Skin epidermis (tissue), 12 donors: ENCODE measurements around the gene KCNH1.
"Not testable (repeated sequence)": the region's sequence is repeated elsewhere in the genome, so short reads cannot be mapped to it uniquely, and the experiment has no call there.

Experiments
- H3K27ac ChIP-seq, 21 experiments: fragments of 200-600 bp; sonication (generic) in 11 of 21; one replicate each; pipeline ENCODE4 v1.5.0; 2020; ENCODE audit warnings: mild to moderate bottlenecking in 3 of 21, inconsistent platforms in 2 of 21, moderate library complexity in 2 of 21
- H3K4me3 ChIP-seq, 7 experiments: fragments of 200-600 bp; sonication (generic) in 2 of 7; one replicate each; pipeline ENCODE4 v1.5.0; 2020; ENCODE audit warnings: inconsistent platforms in 2 of 7, mild to moderate bottlenecking in 2 of 7, moderate library complexity in 1 of 7

KCNH1 gene

DNA sequence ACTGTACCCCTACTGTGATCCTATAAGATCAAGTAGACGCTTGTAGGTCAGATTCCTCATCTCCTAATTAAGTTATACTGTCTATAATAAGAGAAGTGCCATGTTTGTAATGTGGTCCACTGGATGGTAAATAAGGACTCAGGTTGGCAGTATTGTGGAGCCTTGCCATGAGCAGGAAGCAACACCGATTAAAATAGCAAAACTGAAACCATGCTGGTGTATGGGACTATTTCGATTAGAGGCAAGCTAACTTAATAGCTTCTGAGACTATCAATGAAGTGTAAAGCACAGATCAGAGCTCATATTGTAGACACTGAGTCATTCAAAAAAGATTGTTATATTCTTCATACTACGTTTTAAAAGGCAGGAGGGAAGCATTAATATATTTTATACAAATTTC is 456.4 kb downstream of the KCNH1 start:
- H3K4me3 ChIP-seq, result no peak overlapping the region
- no peak overlapping the region for H3K27ac ChIP-seq

- Histone ChIP-seq H3K27ac (no peak overlapping the region), H3K4me3 (no peak overlapping the region)
These were observed 457.4 kb downstream of the KCNH1 start for GRCh38 chr1:210676539-210676938.

GRCh38 chr1:210674151-210674550 is 459.8 kb downstream of the KCNH1 start:
- Histone ChIP-seq H3K4me3 (no peak overlapping the region), H3K27ac (no peak overlapping the region)

GRCh38 chr1:210669951-210670350 is 464.0 kb downstream of the KCNH1 start:
- no peak overlapping the region for H3K27ac ChIP-seq

GRCh38 chr1:210663730-210664573 is 470.0 kb downstream of the KCNH1 start:
- H3K4me3 ChIP-seq, result no peak overlapping the region
- no peak overlapping the region for H3K27ac ChIP-seq

More at GRCh38 chr1:210669951-210670350, 464.0 kb downstream of the KCNH1 start:
- no peak overlapping the region for H3K4me3 ChIP-seq

DNA sequence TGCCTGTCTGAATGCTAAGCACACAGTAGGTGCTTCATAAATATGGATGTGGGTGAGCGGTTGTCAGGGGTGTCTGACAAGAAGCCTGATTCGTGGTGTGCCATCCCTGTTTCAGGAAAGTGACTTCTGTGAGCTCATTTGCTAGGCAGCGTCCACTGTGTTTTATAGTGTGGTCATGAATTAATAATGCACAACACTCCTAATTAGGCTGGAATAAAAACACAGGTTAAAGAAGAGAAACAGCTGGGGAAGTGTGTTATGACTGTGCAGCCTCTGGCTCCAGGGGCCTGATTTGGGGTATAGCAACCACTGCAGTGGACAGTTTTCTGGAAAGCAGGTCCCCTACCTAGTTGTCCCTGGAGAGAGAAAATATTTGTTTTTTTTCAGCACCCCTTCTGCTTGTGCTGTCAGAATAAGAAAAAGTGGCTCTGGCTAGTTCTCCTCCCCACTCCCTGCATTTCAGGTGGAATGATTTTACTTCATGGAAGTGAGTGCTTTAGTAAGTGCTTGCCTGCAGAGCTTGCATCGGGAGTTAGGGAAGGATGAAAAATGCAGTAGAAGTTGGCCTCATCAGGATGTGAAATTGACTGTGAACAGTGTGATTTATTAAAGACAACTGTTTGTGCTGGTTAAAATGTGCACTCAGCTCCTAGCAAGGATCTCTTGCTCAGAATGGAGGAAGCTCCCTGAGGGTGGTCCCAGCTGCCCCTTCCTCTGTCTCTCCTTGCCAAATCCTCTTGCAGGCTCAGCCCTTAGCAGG is 471.5 kb downstream of the KCNH1 start:
- Histone ChIP-seq H3K4me3 (no peak overlapping the region), H3K27ac (no peak overlapping the region)

DNA sequence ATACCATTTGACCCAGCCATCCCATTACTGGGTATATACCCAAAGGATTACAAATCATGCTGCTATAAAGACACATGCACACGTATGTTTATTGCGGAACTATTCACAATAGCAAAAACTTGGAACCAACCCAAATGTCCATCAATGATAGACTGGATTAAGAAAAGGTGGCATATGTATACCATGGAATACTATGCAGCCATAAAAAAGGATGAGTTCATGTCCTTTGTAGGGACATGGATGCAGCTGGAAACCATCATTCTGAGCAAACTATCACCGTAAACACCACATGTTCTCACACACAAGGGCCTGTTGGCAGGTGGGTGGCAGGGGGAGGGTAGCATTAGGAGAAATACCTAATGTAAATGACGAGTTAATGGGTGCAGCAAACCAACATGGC is 472.4 kb downstream of the KCNH1 start:
- H3K27ac ChIP-seq, H3K4me3 ChIP-seq: not testable (repeated sequence)

DNA sequence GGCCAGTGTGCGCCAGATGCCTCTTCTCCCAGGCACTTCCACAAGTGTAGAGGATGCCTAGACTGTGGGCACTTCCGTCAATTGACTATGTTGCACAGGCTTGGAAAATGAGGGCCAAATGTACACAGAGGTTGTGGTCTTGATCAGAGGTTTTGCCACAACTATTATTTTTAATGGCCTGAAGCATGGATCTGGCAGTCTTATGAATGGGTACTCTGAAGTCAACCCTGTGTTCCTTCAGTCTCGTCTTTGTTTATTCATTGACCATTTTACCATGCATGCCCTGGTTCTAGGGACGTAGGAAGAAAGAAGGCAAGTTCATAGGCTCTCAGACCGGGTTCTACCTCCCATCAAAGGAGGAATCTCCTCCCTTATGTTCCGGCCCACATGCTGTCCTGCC is 476.1 kb downstream of the KCNH1 start:
- Histone ChIP-seq H3K4me3 (no peak overlapping the region), H3K27ac (no peak overlapping the region)

GRCh38 chr1:210655511-210655910 is 478.4 kb downstream of the KCNH1 start:
- Histone ChIP-seq H3K4me3 (no peak overlapping the region), H3K27ac (no peak overlapping the region)

DNA sequence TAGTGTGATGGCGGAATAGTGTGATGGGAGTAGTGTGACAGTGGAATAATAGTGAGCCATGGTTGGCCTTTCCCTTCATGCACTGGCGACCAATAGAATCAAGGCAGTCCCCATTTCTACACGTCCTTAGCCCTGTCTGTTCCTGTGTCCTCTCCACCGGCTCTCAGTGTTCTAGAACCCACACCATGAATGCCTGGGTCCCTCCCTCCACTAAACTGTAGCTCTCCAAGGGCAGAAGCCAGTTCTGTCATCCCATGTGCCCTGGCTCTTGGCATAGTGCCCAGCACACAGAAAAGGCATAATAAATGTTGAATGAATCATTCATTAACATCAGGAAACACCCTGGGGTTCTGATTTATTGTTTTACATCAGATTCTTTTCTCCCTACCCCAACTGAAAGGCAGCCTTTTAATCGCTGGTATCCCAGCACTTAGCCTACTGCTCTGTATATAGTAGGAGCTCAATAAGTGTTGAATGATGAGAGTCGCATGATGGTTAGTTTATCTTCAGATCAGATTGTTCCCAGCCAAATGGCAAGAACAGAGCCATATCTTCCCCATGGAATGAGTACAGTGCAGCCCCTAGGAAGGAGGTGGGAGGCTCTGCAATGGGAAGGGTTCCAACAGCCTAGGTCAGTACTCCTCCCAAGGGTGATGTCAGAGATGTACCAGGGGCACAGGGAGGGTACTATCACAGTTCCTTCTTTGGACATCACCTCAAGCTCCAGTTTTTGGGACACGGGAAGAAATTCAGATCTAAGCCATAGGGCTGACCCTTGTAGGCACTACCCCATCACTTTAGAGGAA is 479.6 kb downstream of the KCNH1 start:
- Histone ChIP-seq H3K27ac (no peak overlapping the region), H3K4me3 (no peak overlapping the region)

DNA sequence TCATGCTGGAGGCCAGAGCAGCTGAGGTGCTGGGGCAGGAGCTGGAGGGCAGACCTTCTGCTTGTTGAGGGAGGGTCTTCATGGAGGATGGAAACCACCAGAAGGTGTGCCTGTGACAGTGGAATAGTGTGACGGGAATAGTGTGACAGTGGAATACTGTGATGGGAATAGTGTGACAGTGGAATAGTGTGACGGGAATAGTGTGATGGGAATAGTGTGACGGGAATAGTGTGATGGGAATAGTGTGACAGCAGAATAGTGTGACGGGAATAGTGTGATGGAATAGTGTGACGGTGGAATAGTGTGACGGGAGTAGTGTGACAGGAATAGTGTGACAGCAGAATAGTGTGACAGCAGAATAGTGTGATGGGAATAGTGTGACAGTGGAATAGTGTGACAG is 480.2 kb downstream of the KCNH1 start:
- no peak overlapping the region for H3K27ac ChIP-seq
- H3K4me3 ChIP-seq, result no peak overlapping the region

- H3K27ac ChIP-seq, result no peak overlapping the region
- H3K4me3 ChIP-seq, result no peak overlapping the region
These were observed 481.5 kb downstream of the KCNH1 start for GRCh38 chr1:210652329-210652954.

- Histone ChIP-seq H3K4me3 (no peak overlapping the region), H3K27ac (no peak overlapping the region)
These were observed 483.5 kb downstream of the KCNH1 start for GRCh38 chr1:210650403-210650802.

DNA sequence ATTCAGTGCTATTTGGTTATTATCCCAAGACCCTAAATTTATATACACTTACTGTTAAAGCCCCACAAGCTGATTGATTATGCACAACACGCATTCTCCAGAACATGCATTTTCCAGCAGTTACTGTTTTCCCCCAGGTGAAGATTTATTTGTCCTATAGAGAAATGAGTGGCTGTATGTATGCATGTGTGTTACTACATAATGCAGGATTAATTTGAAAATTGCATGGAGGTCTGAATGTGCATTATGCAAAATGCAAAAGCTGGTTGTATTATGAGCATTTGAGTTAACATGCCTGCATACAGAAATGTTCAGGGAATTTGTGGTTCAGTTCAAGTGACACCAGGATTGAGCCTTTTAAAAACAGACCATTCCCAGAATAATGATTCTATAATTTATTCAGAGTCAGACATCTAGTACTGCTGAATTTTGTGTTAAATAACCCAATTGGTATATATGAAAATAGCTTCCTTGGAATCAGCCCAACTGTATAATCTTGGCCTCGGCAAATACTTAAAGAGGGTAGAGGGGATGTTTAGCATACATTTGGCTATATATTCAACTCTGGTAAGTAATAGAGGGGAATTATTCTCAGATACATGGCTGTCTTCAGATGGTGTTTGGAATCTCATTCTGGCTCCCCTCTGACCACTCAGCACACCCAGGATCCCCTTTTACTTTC is 485.2 kb downstream of the KCNH1 start:
- Histone ChIP-seq H3K27ac (no peak overlapping the region), H3K4me3 (no peak overlapping the region)

- H3K4me3 ChIP-seq, result no peak overlapping the region
- H3K27ac ChIP-seq, result no peak overlapping the region
These were observed 486.3 kb downstream of the KCNH1 start for GRCh38 chr1:210647406-210648333.

GRCh38 chr1:210646258-210646616 is 487.7 kb downstream of the KCNH1 start:
- Histone ChIP-seq H3K27ac (no peak overlapping the region), H3K4me3 (no peak overlapping the region)

GRCh38 chr1:210645582-210646257 is 488.2 kb downstream of the KCNH1 start:
- no peak overlapping the region for H3K27ac ChIP-seq
- no peak overlapping the region for H3K4me3 ChIP-seq

DNA sequence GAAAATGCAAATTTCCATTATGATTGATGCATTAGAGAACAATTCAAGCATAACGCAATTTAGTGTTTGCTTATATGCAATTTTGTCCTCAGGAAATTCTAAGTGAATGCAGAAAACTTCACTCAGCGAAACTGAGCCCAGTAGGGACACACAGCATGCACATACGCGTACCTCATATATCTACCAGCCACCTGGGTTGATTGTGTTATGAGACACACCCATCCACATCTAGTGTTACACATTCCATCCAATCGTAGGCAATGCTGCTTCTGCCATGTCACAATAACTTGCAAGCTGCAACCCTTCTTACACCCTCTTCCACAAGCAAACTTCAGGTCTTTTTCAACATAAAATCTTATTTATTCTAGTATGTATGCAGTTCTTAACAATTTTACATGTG is 492.4 kb downstream of the KCNH1 start:
- no peak overlapping the region for H3K27ac ChIP-seq
- H3K4me3 ChIP-seq, result no peak overlapping the region
